Activated T-helper 9 cell treated with anti-CD3 and anti-CD28 coated beads, Interleukin-2, amount 50 U/mL, for 16 hours (primary cell): ENCODE data around the gene DTNB.
"Not testable (repeated sequence)": the region's sequence is repeated elsewhere in the genome, so short reads cannot be mapped to it uniquely, and the experiment has no call there.

Source experiments
- DNase-seq: peaks from one replicate; pipeline ENCODE4 v3.0.0-alpha.2; 2020; ENCODE audit warnings: low read depth

DTNB gene

DNA sequence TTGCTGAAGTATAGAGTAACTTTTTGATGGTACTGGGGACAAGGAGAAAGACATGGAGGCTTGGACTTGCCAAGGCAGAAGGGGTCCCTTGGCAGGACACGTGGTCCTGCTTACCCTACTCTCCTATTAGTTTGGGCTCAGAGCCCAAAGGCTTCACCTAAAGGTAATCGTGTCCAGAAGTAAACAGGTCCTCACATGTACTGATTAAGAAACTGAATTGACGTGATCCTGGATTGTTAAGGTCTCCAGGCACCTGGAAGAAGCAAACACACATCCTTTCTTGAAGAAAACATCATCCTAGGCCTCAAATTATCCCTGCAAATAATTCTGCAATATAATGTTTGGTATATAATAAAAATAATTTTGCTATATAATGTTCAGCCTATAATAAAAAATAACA, 50.0 kb downstream of the DTNB start:
- DNase-seq = no peak

DNA sequence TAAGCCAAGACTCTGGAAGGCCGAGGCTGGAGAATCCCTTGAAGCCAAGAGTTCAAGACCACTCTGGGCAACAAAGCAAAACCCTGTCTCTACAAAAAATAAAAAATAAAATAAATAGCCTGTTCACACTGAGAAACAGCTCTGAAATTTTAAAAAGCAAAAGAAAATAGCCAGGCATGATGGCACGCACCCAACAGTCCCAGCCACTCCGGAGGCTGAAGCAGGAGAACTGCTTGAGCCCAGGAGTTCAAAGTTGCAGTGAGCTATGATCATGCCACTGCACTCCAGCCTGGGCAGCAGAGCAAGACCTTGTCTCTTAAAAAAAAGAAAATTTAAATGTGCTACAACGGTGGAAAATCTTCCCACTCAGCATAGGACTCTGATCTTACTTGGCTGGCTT, 52.7 kb downstream of the DTNB start:
- DNase-seq = no peak

DNA sequence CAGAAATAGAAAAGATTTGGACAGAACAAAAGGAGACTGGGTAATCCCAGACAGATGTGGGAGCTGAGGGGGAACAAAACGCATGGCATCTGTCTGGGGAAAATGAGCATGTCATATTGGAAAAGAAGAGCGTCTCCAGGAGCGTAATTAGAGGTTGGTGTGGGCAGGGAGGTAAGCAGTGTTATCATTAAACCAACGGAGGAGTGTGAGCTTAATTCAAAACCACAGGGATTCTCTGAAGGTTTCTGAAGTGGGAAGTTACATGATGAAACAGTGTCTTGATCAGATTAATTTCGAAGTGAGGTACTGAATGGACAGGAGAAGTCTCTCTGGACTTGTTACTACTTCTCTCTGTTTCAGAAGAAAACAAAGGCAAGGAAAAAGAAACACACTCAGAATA, 53.3 kb downstream of the DTNB start:
- DNase-seq = no peak

DNA sequence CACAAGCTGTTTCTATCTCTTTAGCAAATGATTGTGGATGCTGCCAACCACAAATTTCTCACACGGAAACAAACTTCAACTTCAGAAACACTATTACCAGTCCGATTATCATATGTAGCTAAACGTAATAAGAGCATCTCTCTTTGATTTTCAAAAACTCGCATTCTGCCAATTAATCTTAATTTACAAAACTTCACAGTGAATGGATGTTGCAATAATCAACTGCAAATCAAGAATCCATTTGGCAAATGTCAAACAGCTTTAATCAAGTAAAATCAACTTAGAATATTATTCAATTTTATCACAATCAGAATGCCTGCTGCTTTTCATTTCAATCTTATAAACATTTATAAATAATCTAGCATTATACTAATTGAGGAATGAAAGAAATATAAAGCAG, 54.2 kb downstream of the DTNB start:
- DNase-seq = no peak

DNA sequence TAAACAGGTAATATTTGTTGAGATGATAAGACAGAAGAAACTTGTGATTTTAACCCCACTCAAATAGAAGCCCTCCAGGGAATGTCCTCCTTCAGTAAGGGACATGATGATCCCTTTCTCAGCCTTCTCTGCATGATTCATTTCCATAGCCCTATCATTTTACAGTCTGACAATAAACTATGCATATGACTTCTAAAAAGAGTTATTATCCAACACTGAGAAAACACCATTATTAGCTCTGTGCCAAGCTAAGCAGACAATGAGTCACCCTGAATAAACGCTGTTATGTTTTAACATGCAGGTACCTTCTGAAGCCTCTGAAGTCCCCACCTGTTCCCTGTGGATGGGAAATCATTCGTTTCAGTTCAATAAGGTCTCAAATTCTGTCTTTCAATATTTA, 54.7 kb downstream of the DTNB start:
- no peak for DNase-seq

DNA sequence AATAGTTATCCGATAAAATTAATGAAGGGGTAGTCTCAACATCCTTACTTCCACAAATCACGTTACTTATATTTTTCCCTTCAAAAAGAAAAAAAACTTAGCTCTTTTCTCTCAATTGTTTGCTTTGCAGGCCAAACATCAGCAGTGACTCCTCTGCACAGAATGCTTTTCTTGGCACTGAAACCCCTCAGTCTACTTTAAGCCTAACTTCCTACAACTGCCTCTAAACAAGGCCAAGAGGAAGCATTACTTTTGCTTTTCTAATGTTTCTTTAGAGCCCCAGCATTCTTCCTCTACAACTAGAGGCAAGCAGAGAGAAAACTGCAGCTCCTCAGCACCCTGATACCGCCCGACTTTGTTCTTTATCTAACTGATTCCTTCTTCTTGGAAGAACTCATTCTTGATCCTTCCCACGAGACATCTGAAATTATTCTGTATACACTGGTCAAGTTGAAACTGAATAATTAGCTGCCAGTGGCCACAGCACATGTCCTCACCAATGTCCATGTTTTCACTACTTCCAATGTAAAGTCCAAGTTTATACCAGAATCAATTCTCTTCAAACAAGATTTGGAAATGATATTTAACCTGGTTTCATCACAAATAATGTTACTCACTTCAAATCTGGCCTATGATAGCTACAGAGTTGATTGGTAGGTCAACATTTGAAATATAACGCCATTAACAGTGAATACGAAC, 55.3 kb downstream of the DTNB start:
- no peak for DNase-seq

DNA sequence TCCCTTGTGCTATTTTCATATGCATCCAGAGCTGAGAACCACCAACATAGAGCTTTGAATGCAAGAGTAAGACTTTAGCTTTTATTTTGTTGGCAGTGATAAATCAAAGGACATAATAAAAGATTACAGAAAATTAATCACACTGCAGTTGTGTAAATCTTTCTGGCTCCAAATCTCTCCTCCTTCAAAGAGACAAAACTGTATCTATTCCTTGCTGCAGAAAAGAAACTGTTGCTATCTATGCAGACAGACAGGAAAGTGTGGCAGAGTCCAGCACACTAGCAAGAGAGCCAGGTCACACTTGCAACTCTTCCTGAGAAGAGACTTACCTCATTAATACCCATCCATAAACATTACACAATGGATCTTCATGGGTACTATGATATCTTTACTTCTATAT, 57.5 kb downstream of the DTNB start:
- no peak for DNase-seq

DNA sequence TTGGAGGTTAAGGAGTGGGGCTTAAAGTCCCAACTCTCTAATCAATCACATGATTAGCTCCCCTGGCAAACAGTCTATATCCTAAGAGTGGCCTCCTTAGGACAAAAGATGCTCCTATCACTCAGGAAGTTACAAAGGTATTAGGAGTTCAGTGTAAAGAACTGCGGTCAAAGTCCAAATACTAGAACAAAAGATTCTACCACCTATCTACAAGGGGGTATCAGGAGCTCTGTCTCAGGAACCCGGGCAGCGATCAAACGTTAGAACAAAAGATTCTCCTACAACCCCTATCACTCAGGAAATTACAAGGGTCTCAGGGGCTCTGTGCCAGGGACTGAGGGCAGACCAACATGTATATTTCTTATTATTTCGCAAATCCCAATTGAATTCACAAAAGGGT, 58.0 kb downstream of the DTNB start:
- no peak for DNase-seq

DNA sequence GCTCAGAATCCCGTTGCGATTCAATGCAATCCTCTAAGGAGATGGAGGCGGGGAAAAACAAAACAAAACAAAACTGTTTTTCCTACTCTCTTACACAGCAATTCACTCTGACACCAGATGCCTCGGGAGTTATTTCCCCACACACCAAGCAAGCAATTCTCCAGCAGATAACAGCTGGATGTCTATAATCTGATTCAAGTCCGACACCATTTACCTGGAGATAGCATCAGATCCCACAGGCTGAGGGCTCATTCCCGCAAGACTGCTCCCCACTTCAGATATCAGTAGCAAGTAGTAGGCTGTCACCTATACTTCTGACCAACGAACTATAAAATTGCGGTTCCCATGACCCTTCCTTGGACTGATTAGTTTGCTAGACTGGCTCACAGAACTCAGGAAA, 58.7 kb downstream of the DTNB start:
- DNase-seq = no peak

DNA sequence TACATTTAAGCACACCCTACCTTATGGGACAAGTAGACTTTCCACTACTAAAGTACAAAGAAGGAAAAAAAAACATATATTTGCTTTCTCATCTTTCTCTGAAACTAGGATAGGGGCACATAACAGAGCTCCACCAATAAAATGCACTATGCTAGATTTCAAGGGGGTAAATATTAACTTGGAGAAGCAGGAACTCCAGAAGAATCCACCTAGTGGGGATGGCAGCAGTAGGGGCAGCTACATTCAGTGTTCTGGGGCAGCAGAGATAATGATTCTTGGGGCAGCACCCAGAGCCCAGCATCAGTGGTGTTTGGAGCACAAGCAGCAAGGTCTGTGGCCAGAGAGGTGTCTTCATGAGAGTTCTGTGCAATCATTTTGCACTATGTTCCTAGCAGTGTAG, 64.7 kb downstream of the DTNB start:
- DNase-seq = no peak

DNA sequence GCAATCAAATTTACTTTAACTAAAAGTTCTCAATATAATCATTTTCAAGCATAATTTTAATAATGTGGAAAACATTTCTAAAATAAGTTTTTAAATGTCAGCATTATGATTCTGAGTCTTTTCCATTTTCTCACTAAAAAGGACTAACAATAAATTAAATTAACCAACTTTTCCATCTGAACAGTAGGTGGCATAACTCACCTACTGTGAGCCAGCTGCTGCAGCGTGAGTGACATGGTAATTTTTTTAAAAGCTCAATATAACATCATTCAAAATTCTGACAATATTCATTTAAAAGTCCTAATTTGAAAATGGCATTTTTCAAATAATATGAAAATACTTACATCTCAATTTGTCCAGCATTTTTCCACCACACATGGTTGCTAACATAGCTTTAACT, 66.5 kb downstream of the DTNB start:
- no peak for DNase-seq

DNA sequence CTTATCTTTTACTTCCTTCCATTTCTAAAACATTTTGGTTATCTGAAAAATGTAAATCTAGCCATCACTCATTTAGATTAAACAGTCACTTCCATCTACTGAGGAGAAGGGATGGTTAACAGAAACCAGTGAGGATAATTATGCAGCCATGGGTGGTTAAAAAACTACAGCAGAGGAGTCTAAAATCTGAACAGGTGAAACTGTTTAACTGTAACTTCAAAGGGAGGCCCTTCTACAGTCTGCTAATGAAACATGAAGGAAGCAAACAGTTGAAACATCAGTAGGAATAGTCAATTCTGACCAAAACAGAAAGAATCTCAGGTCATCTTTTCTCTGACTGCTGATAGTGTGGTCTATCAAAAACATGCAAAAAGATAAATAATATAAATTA, 71.0 kb downstream of the DTNB start:
- DNase-seq = no peak

DNA sequence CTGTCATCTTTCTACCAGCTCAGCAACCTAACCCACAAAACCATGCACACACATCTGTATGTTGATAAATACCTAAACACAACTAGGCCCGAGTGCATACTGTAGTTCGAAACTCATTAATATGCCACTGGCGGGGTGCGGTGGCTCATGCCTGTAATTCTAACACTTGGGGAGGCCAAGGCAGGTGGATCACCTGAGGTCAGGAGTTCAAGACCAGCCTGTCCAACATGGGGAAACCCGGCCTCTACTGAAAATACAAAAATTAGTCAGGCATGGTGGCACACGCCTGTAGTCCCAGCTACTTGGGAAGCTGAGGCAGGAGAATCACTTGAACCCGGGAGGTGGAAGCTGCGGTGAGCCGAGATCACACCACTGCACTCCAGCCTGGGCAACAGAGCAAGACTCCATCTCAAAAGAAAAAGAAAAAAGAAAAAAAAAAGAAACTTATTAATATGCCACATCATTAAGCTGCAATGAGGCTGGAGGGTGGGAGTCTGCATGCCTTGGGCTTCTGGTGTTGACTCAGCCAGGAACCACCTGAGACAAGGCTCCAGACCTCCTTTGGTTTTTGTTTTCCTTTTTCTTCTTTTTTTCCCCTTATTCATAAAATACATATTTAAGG, 71.6 kb downstream of the DTNB start:
- DNase-seq = not testable (repeated sequence)

DNA sequence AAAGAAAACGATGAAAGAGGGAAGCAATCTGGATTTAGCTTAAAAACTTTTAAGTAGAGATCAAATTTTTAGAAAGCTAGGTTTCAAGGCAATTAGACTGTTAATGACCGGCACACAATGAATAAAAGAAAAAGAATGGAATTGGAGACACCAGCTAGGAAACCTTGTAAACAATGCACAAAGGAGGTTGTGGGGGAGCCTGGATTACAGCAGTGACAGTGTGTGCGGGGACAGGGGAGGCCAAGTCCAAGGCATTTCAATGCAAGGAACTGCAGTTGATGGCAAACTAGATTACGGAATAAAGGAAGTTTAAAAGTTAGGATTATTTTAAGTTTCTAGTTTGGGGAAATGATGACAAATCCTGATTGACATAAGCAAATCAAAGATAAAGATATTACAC, 74.5 kb downstream of the DTNB start:
- DNase-seq = no peak

DNA sequence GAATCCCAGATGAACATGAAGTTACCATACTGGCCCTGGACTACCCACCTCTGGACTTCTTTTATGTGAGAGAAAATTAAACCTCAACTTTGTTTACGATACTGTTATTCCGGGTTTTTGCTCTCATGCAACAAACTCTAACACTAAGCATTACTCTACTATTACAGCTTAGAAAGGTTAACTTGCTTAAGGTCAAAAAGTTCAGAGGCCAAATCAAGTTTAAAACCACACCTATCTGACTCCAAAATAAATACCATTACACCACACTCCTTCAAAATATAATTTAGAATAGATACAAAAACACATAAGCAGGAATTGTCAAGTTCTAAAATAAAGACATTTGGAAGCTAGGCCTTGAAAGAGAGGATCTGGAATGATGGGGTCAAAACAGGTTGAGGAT, 75.0 kb downstream of the DTNB start:
- no peak for DNase-seq

DNA sequence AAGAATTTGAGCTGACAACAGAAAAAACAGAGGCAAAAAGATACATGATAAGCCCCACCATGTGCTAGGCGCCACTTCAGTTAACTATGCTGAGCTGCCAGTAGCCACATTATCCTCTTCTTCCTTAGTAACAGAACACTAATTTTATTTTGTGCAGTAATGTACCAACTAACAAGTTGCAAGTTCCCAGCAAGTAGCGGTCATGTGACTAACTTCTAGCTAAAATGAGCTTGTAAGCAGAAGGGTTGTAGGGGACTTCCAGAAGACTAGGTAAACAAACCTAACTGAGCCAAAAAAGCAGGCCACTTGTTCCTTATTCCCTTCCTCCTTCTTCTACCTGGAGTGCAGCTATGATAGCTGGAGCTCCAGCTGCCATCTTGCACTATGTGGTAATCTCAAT, 75.5 kb downstream of the DTNB start:
- no peak for DNase-seq

DNA sequence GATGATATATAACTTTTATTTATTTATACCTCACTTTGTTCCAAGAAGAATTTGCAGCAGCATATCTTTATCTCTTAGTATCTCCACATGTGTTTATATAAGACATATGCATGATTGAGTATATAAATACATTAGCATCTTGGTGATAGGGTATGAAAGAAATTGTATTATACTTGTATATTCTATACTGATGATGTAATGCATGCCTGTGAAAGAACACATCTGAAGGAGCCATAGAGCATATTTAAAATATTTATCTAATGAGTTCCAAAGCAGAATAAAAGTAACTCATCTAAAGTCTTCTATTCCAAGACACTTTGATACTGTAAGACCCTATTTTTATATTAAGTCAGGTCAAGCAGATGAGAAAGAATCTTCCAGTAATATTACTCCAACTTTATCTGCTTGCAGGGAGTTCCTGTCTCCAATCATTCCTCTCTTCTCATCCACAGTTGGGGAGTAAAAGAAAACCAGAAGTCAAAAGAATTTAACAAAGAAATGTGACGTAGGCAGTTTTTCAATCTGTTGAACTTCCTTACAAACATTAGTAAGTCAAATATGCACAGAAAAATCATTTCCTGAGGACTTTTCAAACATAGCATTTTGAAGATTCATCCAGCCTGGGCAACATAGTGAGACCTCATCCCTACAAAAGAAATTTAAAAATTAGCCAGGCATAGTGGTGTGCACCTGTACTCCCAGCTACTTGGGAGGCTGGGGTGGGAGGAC, 76.7 kb downstream of the DTNB start:
- no peak for DNase-seq

DNA sequence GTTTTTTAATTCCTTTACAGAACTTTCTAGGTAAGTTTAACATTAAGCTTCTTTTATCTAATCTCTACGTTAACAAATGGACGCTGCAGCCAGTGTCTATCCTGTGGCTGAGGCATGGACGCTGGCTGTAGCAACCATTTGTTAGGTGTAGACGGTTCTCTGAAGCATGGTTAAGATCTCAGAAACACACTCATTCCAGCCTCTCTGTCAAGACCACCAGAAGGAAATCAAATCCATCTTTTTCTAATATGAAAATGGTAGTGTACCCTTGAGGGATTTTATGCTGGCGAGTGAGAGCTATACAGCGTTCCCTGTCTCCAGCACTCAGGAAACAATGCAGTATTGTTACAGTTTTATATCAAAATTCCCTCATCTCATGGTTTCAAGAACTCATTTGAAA, 78.0 kb downstream of the DTNB start:
- DNase-seq = no peak

DNA sequence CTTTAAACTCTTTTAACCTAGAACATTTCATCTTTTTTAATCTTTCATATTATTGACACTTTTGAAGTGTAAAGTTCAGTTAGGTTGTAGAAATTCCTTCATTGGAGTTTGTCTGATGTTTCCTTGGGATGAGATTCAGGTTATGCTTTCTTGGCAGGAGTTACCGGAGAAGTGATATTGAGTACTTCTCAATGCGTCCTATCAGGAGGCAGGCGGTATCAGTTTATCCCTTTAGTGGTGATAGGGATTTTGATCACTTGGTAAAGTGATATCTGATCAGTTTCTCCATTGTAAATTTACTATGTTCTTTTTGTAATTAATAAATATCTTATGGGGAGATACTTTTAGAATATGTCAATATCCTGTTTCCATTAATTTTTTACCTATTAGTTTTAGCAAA, 78.4 kb downstream of the DTNB start:
- no peak for DNase-seq

DNA sequence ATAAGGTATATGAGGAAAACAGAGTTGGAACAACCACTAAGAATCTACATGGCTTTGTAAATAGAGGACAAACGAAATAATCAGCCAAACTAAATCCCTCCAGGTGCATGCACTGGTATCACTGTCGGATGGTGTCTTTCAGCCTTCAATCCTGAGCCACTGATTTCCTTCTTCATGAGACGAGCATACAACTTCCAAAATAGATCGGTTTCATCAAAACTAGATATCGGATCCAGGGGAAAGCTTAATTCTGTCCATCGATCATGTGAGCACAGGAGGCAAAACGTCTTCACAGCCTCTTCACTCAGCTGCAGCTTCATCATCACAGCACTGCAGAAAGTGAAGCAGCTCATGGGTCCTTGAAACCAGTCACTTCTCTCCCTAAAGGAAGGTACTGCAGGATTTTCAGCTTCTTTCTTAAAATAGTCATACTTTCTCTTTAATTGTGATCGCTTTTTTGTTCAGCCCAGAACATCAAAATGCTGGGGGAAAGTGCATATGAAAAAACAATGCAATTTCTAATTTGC, 80.5 kb downstream of the DTNB start:
- no peak for DNase-seq

DNA sequence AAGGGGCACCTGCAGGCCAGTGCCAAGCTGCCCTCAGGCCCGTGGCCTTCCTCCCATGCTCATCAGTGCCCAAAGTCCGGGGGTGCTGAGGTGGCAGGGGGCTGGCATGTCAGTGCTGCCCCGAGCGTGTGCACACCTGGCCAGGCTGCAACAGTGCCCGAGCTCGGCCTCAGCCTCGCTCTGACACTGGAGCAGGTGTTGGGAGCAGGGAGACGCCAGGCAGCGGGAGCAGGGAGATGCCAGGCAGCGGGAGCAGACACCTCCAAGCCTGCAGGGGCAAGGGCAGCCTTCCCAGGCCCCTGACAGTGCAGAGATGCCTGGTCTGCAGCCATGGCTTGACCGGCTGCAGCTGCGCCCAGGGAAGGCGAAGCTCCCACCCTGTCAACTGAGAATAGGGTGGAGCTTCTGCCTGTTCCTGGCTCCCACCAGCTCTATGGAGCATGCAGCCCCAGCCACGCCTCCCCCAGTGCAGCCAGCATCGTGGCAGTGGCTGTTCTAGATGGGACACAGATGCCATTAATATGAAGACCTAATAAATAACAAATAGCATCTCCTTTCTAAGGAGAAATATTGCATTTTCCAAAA, 82.4 kb downstream of the DTNB start:
- DNase-seq = no peak

DNA sequence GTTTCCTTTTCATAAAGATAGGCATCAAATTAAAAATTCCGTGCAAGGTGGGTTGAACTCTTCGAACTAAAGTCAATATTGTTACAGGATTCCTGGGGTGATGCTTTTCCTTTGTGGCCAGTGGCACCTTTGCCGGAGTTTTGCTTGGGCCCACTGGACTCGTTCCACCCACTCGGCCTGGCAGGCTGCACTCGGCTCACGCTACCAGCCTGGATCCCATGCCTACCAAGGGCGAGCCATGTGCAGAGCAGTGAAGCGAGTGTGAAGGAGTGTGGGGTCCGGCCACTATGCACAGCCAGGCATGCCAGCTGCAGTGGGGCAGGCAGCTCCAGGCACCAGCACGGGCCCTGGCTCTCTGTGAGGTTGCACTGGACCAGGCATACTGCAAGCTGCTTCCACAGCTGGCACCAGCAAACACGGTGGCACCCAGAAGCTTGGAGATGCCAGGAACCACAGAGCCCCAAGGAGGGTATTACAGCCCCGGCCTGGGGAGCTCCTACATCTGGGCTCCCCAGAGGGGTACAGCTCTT, 83.6 kb downstream of the DTNB start:
- DNase-seq = no peak

DNA sequence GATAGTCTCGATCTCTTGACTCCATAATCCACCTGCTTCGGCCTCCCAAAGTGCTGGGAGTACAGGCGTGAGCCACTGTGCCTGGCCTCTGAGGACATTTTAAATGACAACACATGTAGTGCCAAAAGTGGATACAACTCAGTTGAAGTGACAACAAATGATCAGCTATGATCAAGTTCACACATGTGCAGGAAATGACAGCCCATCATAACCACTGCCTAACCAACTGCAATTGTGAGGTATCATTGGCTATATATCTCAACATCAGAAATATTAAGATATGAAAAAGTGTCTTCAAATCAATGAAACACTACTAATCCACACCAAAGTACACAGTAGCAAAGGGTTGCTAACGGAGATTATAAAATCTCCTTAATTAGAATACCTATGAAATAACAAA, 84.8 kb downstream of the DTNB start:
- no peak for DNase-seq
